BJ (cell line): ENCODE data around the gene PCNX2. TPM values are rescaled to one million over a fixed set of nuclear protein-coding genes. Genes with fewer than 3 reads are reported as not detected.

Experiments used
- CTCF ChIA-PET: fragments of 350-600 bp; formaldehyde crosslinking; extraction: SDS; loops from one replicate; lab custom pipeline; 2021; ENCODE audit warnings: antibody characterized with exemption, inconsistent platforms; lab: Yijun Ruan, JAX
- POLR2A ChIA-PET: fragments of 300-600 bp; sonication (Branson Sonifier 250); formaldehyde crosslinking; extraction: SDS; loops from one replicate; lab custom pipeline; 2021; ENCODE audit warnings: antibody characterized with exemption; lab: Charles Lee
- DNase-seq: peaks from one replicate; pipeline ENCODE4 v3.0.0-alpha.2; 2011; ENCODE audit warnings: low read depth
- H3K27me3 ChIP-seq: 2 replicates; pipeline ENCODE4 v1.6.0; 2011; ENCODE audit warnings: low read length; ENCODE audit not compliant: control insufficient read depth, insufficient read depth
- H3K36me3 ChIP-seq: 2 replicates; pipeline ENCODE4 v1.5.1; 2011; ENCODE audit warnings: low read length; ENCODE audit not compliant: control insufficient read depth, insufficient read depth
- H3K4me3 ChIP-seq: 2 replicates; pipeline ENCODE4 v1.5.1; 2011; ENCODE audit warnings: low read depth, mild to moderate bottlenecking, control low read depth, low read length
- polyA plus RNA-seq: library from polyadenylated mRNA; depleted of rRNA; stranded (reverse); fragments of >200 nt; gene quantifications from 2 replicates; pipeline ENCODE4 v1.2.3, GENCODE V29; 2011
- TF ChIP-seq, protein P1 (sequence below): IDR thresholded peaks from 2 replicates; pipeline ENCODE4 v1.5.1; 2011; ENCODE audit warnings: low read depth, mild to moderate bottlenecking, control low read depth, inconsistent platforms, low read length, moderate library complexity; ENCODE audit not compliant: insufficient read depth

The PCNX2 gene
- polyA plus RNA-seq, 1 experiment = 10.1 TPM

- ChIA-PET CTCF (no interaction called here), POLR2A (no interaction called here)
- H3K36me3 ChIP-seq = peaks cover 2% of the 10 kb centered on the region; the same call in 1 of the 2 replicates
- TF ChIP-seq, protein P1, sequence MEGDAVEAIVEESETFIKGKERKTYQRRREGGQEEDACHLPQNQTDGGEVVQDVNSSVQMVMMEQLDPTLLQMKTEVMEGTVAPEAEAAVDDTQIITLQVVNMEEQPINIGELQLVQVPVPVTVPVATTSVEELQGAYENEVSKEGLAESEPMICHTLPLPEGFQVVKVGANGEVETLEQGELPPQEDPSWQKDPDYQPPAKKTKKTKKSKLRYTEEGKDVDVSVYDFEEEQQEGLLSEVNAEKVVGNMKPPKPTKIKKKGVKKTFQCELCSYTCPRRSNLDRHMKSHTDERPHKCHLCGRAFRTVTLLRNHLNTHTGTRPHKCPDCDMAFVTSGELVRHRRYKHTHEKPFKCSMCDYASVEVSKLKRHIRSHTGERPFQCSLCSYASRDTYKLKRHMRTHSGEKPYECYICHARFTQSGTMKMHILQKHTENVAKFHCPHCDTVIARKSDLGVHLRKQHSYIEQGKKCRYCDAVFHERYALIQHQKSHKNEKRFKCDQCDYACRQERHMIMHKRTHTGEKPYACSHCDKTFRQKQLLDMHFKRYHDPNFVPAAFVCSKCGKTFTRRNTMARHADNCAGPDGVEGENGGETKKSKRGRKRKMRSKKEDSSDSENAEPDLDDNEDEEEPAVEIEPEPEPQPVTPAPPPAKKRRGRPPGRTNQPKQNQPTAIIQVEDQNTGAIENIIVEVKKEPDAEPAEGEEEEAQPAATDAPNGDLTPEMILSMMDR = no peak
- H3K4me3 ChIP-seq = no peak overlapping the region
- H3K27me3 ChIP-seq = no peaks in the 10 kb centered on the region
- DNase-seq = no peak
Measured at GRCh38 chr1:233015965-233016364, 279.6 kb downstream of the PCNX2 start.

DNA sequence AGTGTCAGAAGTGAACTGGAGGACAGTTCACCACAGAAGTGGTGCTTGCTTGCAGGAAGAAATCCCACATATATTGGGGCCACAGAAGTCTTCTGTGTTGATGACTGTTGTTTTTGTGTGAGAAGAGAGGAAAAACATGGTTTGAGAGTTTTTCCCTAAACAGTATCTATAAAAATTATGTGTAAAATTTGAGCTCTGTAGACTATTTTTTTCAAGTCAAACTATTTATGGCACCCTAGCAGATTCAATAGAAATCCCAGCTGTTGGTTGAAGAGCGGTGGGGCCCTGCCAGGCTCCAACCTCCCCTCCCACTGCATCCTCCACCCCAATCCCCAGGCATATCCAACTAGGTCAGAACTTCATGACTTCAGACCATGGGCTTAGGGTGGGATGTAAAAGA, 283.5 kb downstream of the PCNX2 start:
- peaks cover 2% of the 10 kb centered on the region; the same call in 1 of the 2 replicates for H3K36me3 ChIP-seq
- ChIA-PET POLR2A (no interaction called here), CTCF (interaction anchor here (1.1 to 2.2 kb wide), 2 partner anchors 12 to 14 kb away, joined by 3 to 6 read pairs; no protein-coding TSS in a partner anchor)
- no peak for DNase-seq
- TF ChIP-seq, protein P1 = no peak
- H3K27me3 ChIP-seq = no peaks in the 10 kb centered on the region
- no peak overlapping the region for H3K4me3 ChIP-seq

DNA sequence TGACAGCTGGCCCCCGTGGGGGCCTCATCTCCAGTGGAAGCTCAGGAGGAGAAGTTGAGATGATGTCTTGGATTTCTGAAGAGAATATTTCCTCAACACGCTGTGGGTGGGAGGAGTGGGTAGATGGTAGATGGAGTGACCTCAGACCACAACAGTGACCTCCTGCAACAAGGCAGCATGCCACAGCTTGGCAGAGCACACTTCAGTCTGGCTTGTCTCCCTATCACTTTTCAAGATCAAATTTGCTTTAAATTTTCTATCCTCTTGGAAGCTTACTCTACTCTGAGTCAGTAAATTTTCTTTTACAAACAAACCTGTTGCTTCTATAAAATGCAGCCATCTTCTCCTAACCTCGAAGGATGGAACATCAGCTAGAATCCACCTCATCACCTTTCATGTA, 285.4 kb downstream of the PCNX2 start:
- DNase-seq = no peak
- H3K4me3 ChIP-seq = no peak overlapping the region
- ChIA-PET CTCF (interaction anchor here (1.4 kb wide), 1 partner anchor 94 kb away, joined by 3 read pairs; no protein-coding TSS in a partner anchor), POLR2A (no interaction called here)
- H3K27me3 ChIP-seq = no peaks in the 10 kb centered on the region
- peaks cover 2% of the 10 kb centered on the region; the same call in 1 of the 2 replicates for H3K36me3 ChIP-seq
- TF ChIP-seq, protein P1 = no peak

DNA sequence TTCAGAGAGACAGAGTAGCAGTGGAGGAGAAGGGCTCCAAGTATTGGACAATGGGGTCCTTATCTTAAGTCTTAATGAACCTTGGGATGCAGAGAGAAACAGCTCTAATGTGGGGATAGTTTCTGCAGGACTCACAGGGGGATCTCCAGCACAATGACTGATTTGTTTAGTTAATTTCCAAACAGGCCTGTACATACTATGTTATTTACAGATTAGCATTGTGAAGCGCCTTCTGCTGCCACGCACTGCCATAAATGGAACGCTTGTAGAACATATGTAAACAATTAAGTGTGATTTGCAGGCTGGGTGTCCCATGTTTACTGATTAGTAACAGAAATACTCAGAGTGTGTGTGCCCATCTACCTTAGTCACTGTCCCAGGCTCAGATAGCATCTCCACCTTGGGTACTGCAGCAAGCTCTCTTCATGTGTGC, 289.0 kb downstream of the PCNX2 start:
- Histone ChIP-seq H3K4me3 (no peak overlapping the region), H3K27me3 (no peaks in the 10 kb centered on the region), H3K36me3 (no peaks in the 10 kb centered on the region)
- no peak for DNase-seq
- ChIA-PET CTCF (interaction anchor here (2.2 kb wide), 1 partner anchor 15 kb away, joined by 5 read pairs; no protein-coding TSS in a partner anchor), POLR2A (no interaction called here)
- TF ChIP-seq, protein P1 = no peak

- no peak for DNase-seq
- POLR2A ChIA-PET = no interaction called here
- CTCF ChIA-PET = interaction anchor here (2.2 kb wide), 1 partner anchor 15 kb away, joined by 5 read pairs; no protein-coding TSS in a partner anchor
- Histone ChIP-seq H3K36me3 (no peaks in the 10 kb centered on the region), H3K27me3 (no peaks in the 10 kb centered on the region), H3K4me3 (no peak overlapping the region)
- TF ChIP-seq, protein P1 = no peak
Measured at GRCh38 chr1:233006108-233006507, 289.4 kb downstream of the PCNX2 start.
